Thyroid gland (tissue), 4 donors: ENCODE data around the gene SART1. TPM values are rescaled to one million over a fixed set of nuclear protein-coding genes. Genes with fewer than 3 reads are reported as not detected.

Experiments used
- DNase-seq, 2 donors: peaks; one replicate each; pipeline ENCODE4 v3.0.0-alpha.2; 2019
- H3K27ac ChIP-seq, 3 donors: fragments of 200-600 bp; sonication (generic); 1 replicate in 2 of 3; 2 replicates in 1 of 3; pipeline ENCODE4 v1.5.1; 2016 to 2019; ENCODE audit warnings: mild to moderate bottlenecking in 1 of 3, moderate library complexity in 1 of 3
- H3K27me3 ChIP-seq: fragments of 200-600 bp; sonication (generic); one replicate; pipeline ENCODE4 v1.5.1; 2019
- H3K36me3 ChIP-seq, 2 donors: fragments of 200-600 bp; sonication (generic); one replicate each; pipeline ENCODE4 v1.5.1; 2016 to 2019
- H3K4me1 ChIP-seq, 2 donors: fragments of 200-600 bp; sonication (generic); one replicate each; pipeline ENCODE4 v1.5.1; 2017 to 2019
- H3K4me3 ChIP-seq, 3 donors: fragments of 200-600 bp; sonication (generic); replicated peaks in 1 of 3; 1 replicate in 2 of 3; 2 replicates in 1 of 3; pipeline ENCODE4 v1.5.1; 2016; ENCODE audit warnings: mild to moderate bottlenecking in 1 of 3
- H3K9me3 ChIP-seq: fragments of 200-600 bp; sonication (generic); one replicate; pipeline ENCODE4 v1.5.1; 2017
- POLR2A ChIP-seq, 2 donors: fragments of 450-650 bp; IDR thresholded peaks; one replicate each; pipeline ENCODE4 v1.6.1; 2017; ENCODE audit warnings: antibody characterized with exemption in 2 of 2, mild to moderate bottlenecking in 2 of 2, moderate library complexity in 1 of 2
- WGBS, 2 donors: methylation state at CpG; one replicate each; pipeline ENCODE4 v1.1.5; 2017; 5-methylcytosine and 5-hydroxymethylcytosine counted together
- intact Hi-C: fragments of 100-400 bp; cut with DNase I; formaldehyde crosslinking; loops from one replicate; pipeline ENCODE4 v1.15.1; 2023
- total RNA-seq, 4 donors: library from RNA; depleted of rRNA; stranded (reverse); fragments of >200 nt; gene quantifications; one replicate each; pipeline ENCODE4 v1.2.3, GENCODE V29; 2016
- TF ChIP-seq, protein P1 (sequence below), 6 experiments: fragments of 200-600 bp in 3 of 6; fragments of 450-650 bp in 3 of 6; sonication (generic) in 3 of 6; IDR thresholded peaks; one replicate each; pipeline ENCODE4 v1.5.1; 2016 to 2019; ENCODE audit warnings: antibody characterized with exemption in 6 of 6, mild to moderate bottlenecking in 2 of 6, inconsistent platforms in 1 of 6, moderate library complexity in 1 of 6

The SART1 gene
- total RNA-seq, 4 donors from 2014 or later, result 22.2 to 46.1 (median 24.2) TPM

DNA sequence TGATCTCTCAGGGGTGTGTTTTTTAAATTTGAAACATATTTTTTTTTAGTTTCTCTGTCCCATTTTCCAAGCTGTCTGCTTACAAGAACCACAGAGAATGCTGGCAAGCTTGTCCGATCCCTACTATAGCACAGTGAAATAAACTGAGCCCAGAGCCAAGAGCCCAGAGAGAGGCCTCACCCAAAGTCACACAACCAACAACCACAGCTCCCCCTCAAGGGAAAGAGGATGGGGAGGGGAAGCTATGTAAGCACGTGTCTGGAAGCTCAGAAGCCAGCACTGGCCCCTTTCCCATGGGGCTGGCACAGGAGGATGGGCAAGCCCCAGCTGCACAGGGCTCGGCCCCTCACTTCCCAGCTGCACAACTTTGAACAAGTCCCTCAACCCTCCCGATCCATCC lies 3.2 kb upstream of the SART1 start:
- no peaks in the 10 kb centered on the region for H3K9me3 ChIP-seq
- intact Hi-C loops, result loop anchor here (5.0 kb wide), 1 partner anchor 49 kb away; no protein-coding TSS in a partner anchor
- peak overlapping the region in 1 of 3 donors; percentile 41 for H3K27ac ChIP-seq
- peaks cover 19 to 40% of the 10 kb centered on the region in 2 donors for H3K4me1 ChIP-seq
- TF ChIP-seq, protein P1, sequence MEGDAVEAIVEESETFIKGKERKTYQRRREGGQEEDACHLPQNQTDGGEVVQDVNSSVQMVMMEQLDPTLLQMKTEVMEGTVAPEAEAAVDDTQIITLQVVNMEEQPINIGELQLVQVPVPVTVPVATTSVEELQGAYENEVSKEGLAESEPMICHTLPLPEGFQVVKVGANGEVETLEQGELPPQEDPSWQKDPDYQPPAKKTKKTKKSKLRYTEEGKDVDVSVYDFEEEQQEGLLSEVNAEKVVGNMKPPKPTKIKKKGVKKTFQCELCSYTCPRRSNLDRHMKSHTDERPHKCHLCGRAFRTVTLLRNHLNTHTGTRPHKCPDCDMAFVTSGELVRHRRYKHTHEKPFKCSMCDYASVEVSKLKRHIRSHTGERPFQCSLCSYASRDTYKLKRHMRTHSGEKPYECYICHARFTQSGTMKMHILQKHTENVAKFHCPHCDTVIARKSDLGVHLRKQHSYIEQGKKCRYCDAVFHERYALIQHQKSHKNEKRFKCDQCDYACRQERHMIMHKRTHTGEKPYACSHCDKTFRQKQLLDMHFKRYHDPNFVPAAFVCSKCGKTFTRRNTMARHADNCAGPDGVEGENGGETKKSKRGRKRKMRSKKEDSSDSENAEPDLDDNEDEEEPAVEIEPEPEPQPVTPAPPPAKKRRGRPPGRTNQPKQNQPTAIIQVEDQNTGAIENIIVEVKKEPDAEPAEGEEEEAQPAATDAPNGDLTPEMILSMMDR (IDR thresholded peaks at IDR 0.05), result no peak
- no peak for TF ChIP-seq POLR2A (IDR thresholded peaks at IDR 0.05)
- DNase-seq, result no peak
- H3K27me3 ChIP-seq, result no peaks in the 10 kb centered on the region
- H3K36me3 ChIP-seq, result no peaks in the 10 kb centered on the region
- 49 to 59% methylated on average over 4 of the region's 4 CpGs for WGBS, 2 donors
- H3K4me3 ChIP-seq, result no peak overlapping the region

DNA sequence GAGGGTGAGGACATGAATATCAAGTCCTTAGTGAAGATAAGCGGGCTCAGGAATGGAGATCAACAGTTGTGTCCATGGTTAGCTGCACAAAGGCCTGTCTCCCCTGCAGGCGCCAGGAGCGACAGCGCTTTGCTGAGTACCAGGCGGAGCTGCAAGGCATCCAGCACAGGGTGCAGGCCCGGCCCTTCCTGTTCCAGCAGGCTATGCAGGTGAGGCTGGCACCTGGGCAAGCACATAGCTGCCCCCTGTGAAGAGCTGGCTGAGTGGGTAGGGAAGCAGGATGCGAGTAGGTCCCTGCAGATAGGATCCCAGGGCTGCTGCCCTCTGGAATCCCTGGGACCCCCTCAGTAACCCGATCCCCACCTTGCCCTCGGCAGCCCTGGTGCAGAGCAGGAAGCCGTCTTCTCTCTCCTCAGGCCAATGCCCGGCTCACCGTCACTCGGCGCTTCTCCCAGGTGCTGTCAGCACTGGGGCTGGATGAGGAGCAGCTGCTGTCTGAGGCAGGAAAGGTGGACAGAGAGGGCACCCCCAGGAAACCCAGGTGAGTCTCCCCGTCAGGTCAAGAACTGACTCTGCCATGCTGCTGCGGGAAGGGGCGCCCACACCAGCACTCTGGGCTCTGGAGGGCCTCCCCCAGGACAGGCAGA lies 2.6 kb upstream of the SART1 start:
- intact Hi-C loops, result loop anchor here (5.0 kb wide), 1 partner anchor 48 kb away; no protein-coding TSS in a partner anchor
- TF ChIP-seq POLR2A (IDR thresholded peaks at IDR 0.05), result no peak
- TF ChIP-seq, protein P1 (IDR thresholded peaks at IDR 0.05), result no peak
- DNase-seq, result peak; percentile 35 to 51
- Histone ChIP-seq H3K4me3 (no peak overlapping the region), H3K36me3 (no peaks in the 10 kb centered on the region), H3K4me1 (peaks cover 24 to 46% of the 10 kb centered on the region in 2 donors), H3K27me3 (no peaks in the 10 kb centered on the region), H3K27ac (peak overlapping the region in 1 of 3 donors; percentile 34), H3K9me3 (no peaks in the 10 kb centered on the region)
- 75 to 78% methylated on average over 4 to 15 of the region's 17 CpGs for WGBS, 2 donors

DNA sequence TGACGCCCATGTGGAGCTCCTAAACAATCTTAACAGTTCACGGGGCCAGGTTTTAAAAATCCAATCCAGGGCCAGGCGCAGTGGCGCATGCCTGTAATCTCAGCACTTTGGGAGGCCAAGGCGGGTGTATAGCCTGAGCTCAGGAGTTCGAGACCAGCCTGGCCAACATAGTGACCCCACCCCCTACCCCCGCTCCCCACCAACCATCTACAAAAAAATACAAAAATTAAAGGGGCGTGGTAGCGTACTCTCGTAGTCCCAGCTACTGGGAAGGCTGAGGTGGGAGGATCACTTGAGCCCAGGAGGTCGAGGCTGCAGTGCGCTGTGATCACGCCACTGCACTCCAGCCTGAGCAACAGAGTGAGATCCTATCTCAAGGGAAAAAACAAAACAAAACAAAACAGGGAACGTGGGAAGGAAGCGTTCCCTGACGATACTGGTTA lies 689 bp upstream of the SART1 start:
- Histone ChIP-seq H3K4me3 (peak overlapping the region in 2 of 3 donors; percentile 93 to 96), H3K36me3 (peaks cover 16 to 18% of the 10 kb centered on the region in 2 donors), H3K27ac (peak overlapping the region; percentile 54 to 88 (median 77)), H3K4me1 (peaks cover 24 to 46% of the 10 kb centered on the region in 2 donors), H3K27me3 (no peaks in the 10 kb centered on the region), H3K9me3 (no peaks in the 10 kb centered on the region)
- intact Hi-C loops, result loop anchor here (5.0 kb wide), 1 partner anchor 44 kb away; the partner anchor contains the start of genes C11orf68 and DRAP1
- 52 to 56% methylated on average over 15 to 16 of the region's 16 CpGs for WGBS, 2 donors
- no peak for TF ChIP-seq POLR2A (IDR thresholded peaks at IDR 0.05)
- TF ChIP-seq, protein P1 (IDR thresholded peaks at IDR 0.05), result no peak
- DNase-seq, result no peak

DNA sequence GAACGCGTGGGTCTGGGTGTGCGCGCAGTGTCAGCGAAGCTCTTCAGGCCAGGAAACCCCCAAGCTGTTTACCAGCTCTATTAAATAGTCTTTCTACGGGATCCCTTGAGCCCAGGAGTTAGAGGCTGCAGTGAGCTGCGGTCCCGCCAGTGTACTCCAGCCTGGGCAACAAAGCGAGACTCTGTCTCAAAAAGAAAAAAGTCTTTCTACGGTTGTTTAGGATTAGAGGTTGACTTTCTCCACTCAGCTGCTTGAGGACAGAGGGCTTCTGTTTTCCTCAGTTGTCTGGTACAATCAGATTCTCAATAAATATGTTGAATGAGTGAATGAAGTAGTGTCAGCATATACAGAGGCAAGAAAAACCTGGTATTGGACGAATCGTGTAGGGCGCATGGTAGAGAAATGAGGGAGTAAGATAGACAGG lies 619 bp downstream of the SART1 start:
- peak overlapping the region; percentile 93 to 96 (median 95) for H3K4me3 ChIP-seq
- H3K27ac ChIP-seq, result peak overlapping the region in 2 of 3 donors; percentile 77 to 88
- TF ChIP-seq, protein P1 (IDR thresholded peaks at IDR 0.05), result no peak
- TF ChIP-seq POLR2A (IDR thresholded peaks at IDR 0.05), result no peak
- intact Hi-C loops, result loop anchor here (5.0 kb wide), 1 partner anchor 45 kb away; the partner anchor contains the start of genes C11orf68 and DRAP1
- WGBS, 2 donors, result 5 to 7% methylated on average over 12 to 13 of the region's 13 CpGs
- H3K36me3 ChIP-seq, result peaks cover 29 to 31% of the 10 kb centered on the region in 2 donors
- no peaks in the 10 kb centered on the region for H3K27me3 ChIP-seq
- no peaks in the 10 kb centered on the region for H3K9me3 ChIP-seq
- peaks cover 24 to 40% of the 10 kb centered on the region in 2 donors for H3K4me1 ChIP-seq
- no peak for DNase-seq

DNA sequence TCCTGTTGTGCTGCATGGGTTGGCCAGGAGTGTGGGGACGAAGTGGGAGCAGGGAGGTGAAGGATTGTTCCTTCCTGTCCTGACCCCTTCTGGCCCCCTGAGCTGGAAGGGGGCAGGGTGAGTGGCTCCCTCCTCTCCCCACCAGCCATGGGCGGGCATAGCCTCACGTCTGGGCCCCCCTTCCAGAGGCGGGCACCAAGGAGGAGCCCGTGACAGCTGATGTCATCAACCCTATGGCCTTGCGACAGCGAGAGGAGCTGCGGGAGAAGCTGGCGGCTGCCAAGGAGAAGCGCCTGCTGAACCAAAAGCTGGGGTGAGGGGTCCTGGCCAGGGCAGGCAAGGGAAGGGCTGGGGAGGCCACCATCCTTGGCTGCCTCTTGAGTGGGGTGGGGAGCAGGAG lies 3.4 kb downstream of the SART1 start:
- no peak overlapping the region for H3K4me3 ChIP-seq
- H3K9me3 ChIP-seq, result no peaks in the 10 kb centered on the region
- peaks cover 24 to 30% of the 10 kb centered on the region in 2 donors for H3K4me1 ChIP-seq
- 70 to 87% methylated on average over 4 to 10 of the region's 10 CpGs for WGBS, 2 donors
- intact Hi-C loops, result loop anchor here (5.0 kb wide), 2 partner anchors 48 to 83 kb away; partner anchors contain the start of genes C11orf68 and DRAP1
- no peak overlapping the region for H3K27ac ChIP-seq
- H3K36me3 ChIP-seq, result peaks cover 54 to 56% of the 10 kb centered on the region in 2 donors
- H3K27me3 ChIP-seq, result no peaks in the 10 kb centered on the region
- TF ChIP-seq, protein P1 (IDR thresholded peaks at IDR 0.05), result no peak
- TF ChIP-seq POLR2A (IDR thresholded peaks at IDR 0.05), result no peak
- DNase-seq, result no peak
